HCT116 (cell line): ENCODE measurements around the gene STON2. TPM values are rescaled to one million over a fixed set of nuclear protein-coding genes. Genes with fewer than 3 reads are reported as not detected.

Source experiments
- ATAC-seq: fragments of 200-7000 bp; cut with Tn5 transposase; 2 replicates; pipeline ENCODE4 v1.9.1; 2020; ENCODE audit warnings: mild to moderate bottlenecking, moderate library complexity
- BruUV-seq: library from RNA; stranded (reverse); fragments of 400-500 nt; replicated peaks from 2 replicates; lab custom pipeline; 2021; lab: Mats Ljungman, UMichigan
- CTCF ChIA-PET: fragments of 300-600 bp; sonication (Branson Sonifier 250); formaldehyde crosslinking; loops from one replicate; lab custom pipeline; 2021; ENCODE audit warnings: antibody characterized with exemption; lab: Charles Lee
- POLR2A ChIA-PET: fragments of 300-600, 350-600 bp; sonication (Branson Sonifier 250); formaldehyde crosslinking; loops from one replicate; lab custom pipeline; 2021; ENCODE audit warnings: antibody characterized with exemption; lab: Charles Lee
- RAD21 ChIA-PET, 2 experiments: fragments of 300-600 bp; sonication (Branson Sonifier 250); formaldehyde crosslinking; loops; one replicate each; lab custom pipeline; 2023; ENCODE audit warnings: low total read pairs in 2 of 2; ENCODE audit not compliant: uncharacterized antibody in 2 of 2, unreplicated experiment in 2 of 2, low non-redundant PET in 1 of 2; lab: Charles Lee
- DNase-seq: peaks from one replicate; pipeline ENCODE4 v3.0.0-alpha.2; 2010; ENCODE audit warnings: low read depth, low spot score
- H2AFZ ChIP-seq: fragments of 200-600 bp; shearing (Covaris generic), sonication (generic); 2 replicates; pipeline ENCODE4 v1.6.1; 2017; ENCODE audit warnings: low read depth, mixed run types, mixed read lengths, antibody characterized with exemption, low read length; ENCODE audit not compliant: poor library complexity, severe bottlenecking
- H3K27ac ChIP-seq: 2 replicates; pipeline ENCODE4 v1.5.1; 2012; ENCODE audit warnings: low read depth, low read length
- H3K27me3 ChIP-seq: fragments of 200-600 bp; sonication (generic); 2 replicates; pipeline ENCODE4 v1.6.1; 2016; ENCODE audit warnings: mixed run types, low read length, mixed read lengths; ENCODE audit not compliant: insufficient read depth
- H3K36me3 ChIP-seq, 2 experiments: fragments of 200-500 bp in 1 of 2; fragments of 200-600 bp in 1 of 2; sonication (Bioruptor generic) in 1 of 2; sonication (generic) in 1 of 2; 2 replicates each; pipeline versions ENCODE4 v1.5.1 to v1.6.1; 2014 to 2016; ENCODE audit warnings: low read length in 2 of 2, inconsistent platforms in 1 of 2, mixed read lengths in 1 of 2, mixed run types in 1 of 2; ENCODE audit not compliant: insufficient read depth in 2 of 2, control insufficient read depth in 1 of 2
- H3K4me1 ChIP-seq, 2 experiments: fragments of 200-600 bp in 1 of 2; sonication (generic) in 1 of 2; 2 replicates each; pipeline versions ENCODE4 v1.5.1 to v1.6.1; 2012 to 2017; ENCODE audit warnings: low read length in 2 of 2, inconsistent platforms in 1 of 2, mild to moderate bottlenecking in 1 of 2, mixed read lengths in 1 of 2, mixed run types in 1 of 2, moderate library complexity in 1 of 2; ENCODE audit not compliant: insufficient read depth in 2 of 2, control insufficient read depth in 1 of 2
- H3K4me2 ChIP-seq: fragments of 200-600 bp; sonication (generic); 2 replicates; pipeline ENCODE4 v1.6.1; 2017; ENCODE audit warnings: mixed run types, low read length, mixed read lengths
- H3K4me3 ChIP-seq, 2 experiments: fragments of 200-600 bp in 1 of 2; sonication (generic) in 1 of 2; replicated peaks in 1 of 2; 2 replicates each; pipeline ENCODE4 v1.5.1; 2011 to 2016; ENCODE audit warnings: low read length in 2 of 2, control low read depth in 1 of 2, low read depth in 1 of 2, mild to moderate bottlenecking in 1 of 2, mixed read lengths in 1 of 2, mixed run types in 1 of 2
- H3K79me2 ChIP-seq: fragments of 200-600 bp; sonication (generic); 2 replicates; pipeline ENCODE4 v1.6.1; 2017; ENCODE audit warnings: mild to moderate bottlenecking, mixed run types, low read length, moderate library complexity, mixed read lengths; ENCODE audit not compliant: insufficient read depth
- H3K9ac ChIP-seq: fragments of 200-600 bp; sonication (generic); 2 replicates; pipeline ENCODE4 v1.6.1; 2016; ENCODE audit warnings: low read length, mixed read lengths
- H3K9me2 ChIP-seq: fragments of 200-600 bp; sonication (generic), shearing (Covaris generic); 2 replicates; pipeline ENCODE4 v1.6.1; 2017; ENCODE audit warnings: mixed run types, mild to moderate bottlenecking, moderate library complexity; ENCODE audit not compliant: insufficient read depth
- H3K9me3 ChIP-seq, 2 experiments: fragments of 200-500 bp in 1 of 2; fragments of 200-600 bp in 1 of 2; sonication (Bioruptor generic) in 1 of 2; sonication (generic) in 1 of 2; 2 replicates each; pipeline ENCODE4 v1.6.1; 2014 to 2017; ENCODE audit warnings: low read length in 2 of 2, mixed read lengths in 2 of 2, inconsistent platforms in 1 of 2, low read depth in 1 of 2, mild to moderate bottlenecking in 1 of 2, mixed run types in 1 of 2, moderate library complexity in 1 of 2; ENCODE audit not compliant: control insufficient read depth in 1 of 2, insufficient read depth in 1 of 2
- H4K20me1 ChIP-seq: fragments of 200-600 bp; sonication (generic), shearing (Covaris generic); 2 replicates; pipeline ENCODE4 v1.6.1; 2017; ENCODE audit warnings: mixed run types, mild to moderate bottlenecking, moderate library complexity; ENCODE audit not compliant: insufficient read depth
- ATF3 ChIP-seq: IDR thresholded peaks from 2 replicates; pipeline ENCODE4 v1.6.1; 2012
- CTCF ChIP-seq, 3 experiments: fragments of 200-600 bp in 1 of 3; sonication (generic) in 1 of 3; IDR thresholded peaks in 2 of 3; conservative IDR thresholded peaks in 1 of 3; 2 replicates each; pipeline ENCODE4 v1.5.1; 2012 to 2017; ENCODE audit warnings: low read depth in 2 of 3, low read length in 2 of 3, antibody characterized with exemption in 1 of 3, borderline replicate concordance in 1 of 3, control low read depth in 1 of 3, mild to moderate bottlenecking in 1 of 3, mixed read lengths in 1 of 3, mixed run types in 1 of 3, moderate library complexity in 1 of 3; ENCODE audit not compliant: insufficient read depth in 1 of 3
- EGR1 ChIP-seq: IDR thresholded peaks from 2 replicates; pipeline ENCODE4 v1.6.1; 2012; ENCODE audit warnings: low read depth
- ELF1 ChIP-seq: IDR thresholded peaks from 2 replicates; pipeline ENCODE4 v1.6.1; 2012; ENCODE audit warnings: low read depth, borderline replicate concordance
- MAX ChIP-seq: IDR thresholded peaks from 2 replicates; pipeline ENCODE4 v1.6.1; 2012
- POLR2A ChIP-seq: IDR thresholded peaks from 2 replicates; pipeline ENCODE4 v1.7.0; 2011; ENCODE audit warnings: borderline replicate concordance; ENCODE audit not compliant: insufficient read depth, insufficient read length; ENCODE audit errors: extremely low read depth
- REST ChIP-seq: IDR thresholded peaks from 2 replicates; pipeline ENCODE4 v1.6.1; 2012; ENCODE audit warnings: low read depth
- SIN3A ChIP-seq: IDR thresholded peaks from 2 replicates; pipeline ENCODE4 v1.6.1; 2012; ENCODE audit warnings: low read depth
- TCF7L2 ChIP-seq: IDR thresholded peaks from 2 replicates; pipeline ENCODE4 v1.7.0; 2011; ENCODE audit warnings: borderline replicate concordance, inconsistent platforms; ENCODE audit not compliant: insufficient read depth, insufficient read length; ENCODE audit errors: extremely low read depth
- intact Hi-C: fragments of 100-400 bp; cut with micrococcal nuclease; formaldehyde crosslinking; loops from 2 replicates; pipeline ENCODE4 v1.10.0; 2022
- total RNA-seq: library from RNA; stranded (reverse); gene quantifications from one replicate; pipeline ENCODE4 v1.2.1, GENCODE V29; 2021; ENCODE audit not compliant: unreplicated experiment

Gene STON2
- total RNA-seq, 1 experiment from 2014 or later = 4.1 TPM

GRCh38 chr14:81385886-81386285 is 14.2 kb downstream of the STON2 start:
- TF ChIP-seq ELF1 (no peak), REST (no peak), SIN3A (no peak), POLR2A (no peak), CTCF (IDR thresholded peaks at IDR 0.05 in 2 of 3, conservative IDR thresholded peaks at IDR 0.05 in 1 of 3; ENCODE audit: borderline replicate concordance in 1 of 3, insufficient read depth in 1 of 3, low read depth in 2 of 3, low read length in 2 of 3) (no peak), EGR1 (no peak), MAX (no peak), TCF7L2 (no peak), ATF3 (no peak)

More at GRCh38 chr14:81385886-81386285, 14.2 kb downstream of the STON2 start:
- no peak for DNase-seq
- intact Hi-C loops = no loop called here
- Histone ChIP-seq H3K36me3 (no peaks in the 10 kb centered on the region), H3K27ac (no peak overlapping the region), H3K9me2 (no peaks in the 10 kb centered on the region), H4K20me1 (no peaks in the 10 kb centered on the region), H3K4me3 (no peak overlapping the region), H3K4me1 (no peaks in the 10 kb centered on the region), H3K4me2 (no peak overlapping the region), H3K9me3 (no peaks in the 10 kb centered on the region), H3K27me3 (no peaks in the 10 kb centered on the region), H3K79me2 (no peaks in the 10 kb centered on the region), H3K9ac (no peak overlapping the region), H2AFZ (no peak overlapping the region)
- ATAC-seq = no peak
- POLR2A ChIA-PET = no interaction called here
- RAD21 ChIA-PET = no interaction called here
- CTCF ChIA-PET = no interaction called here
- BruUV-seq = no TSS peak
